ENCODE measurements around the gene MGAT3. TPM values are rescaled to one million over a fixed set of nuclear protein-coding genes. Genes with fewer than 3 reads are reported as not detected.

MGAT3 gene
- total and polyA plus RNA-seq, 2 of the 13 experiments (the other 11 are each of a cell fraction or from before 2014, with no cell fraction given): 0.11 to 0.15 TPM

DNA sequence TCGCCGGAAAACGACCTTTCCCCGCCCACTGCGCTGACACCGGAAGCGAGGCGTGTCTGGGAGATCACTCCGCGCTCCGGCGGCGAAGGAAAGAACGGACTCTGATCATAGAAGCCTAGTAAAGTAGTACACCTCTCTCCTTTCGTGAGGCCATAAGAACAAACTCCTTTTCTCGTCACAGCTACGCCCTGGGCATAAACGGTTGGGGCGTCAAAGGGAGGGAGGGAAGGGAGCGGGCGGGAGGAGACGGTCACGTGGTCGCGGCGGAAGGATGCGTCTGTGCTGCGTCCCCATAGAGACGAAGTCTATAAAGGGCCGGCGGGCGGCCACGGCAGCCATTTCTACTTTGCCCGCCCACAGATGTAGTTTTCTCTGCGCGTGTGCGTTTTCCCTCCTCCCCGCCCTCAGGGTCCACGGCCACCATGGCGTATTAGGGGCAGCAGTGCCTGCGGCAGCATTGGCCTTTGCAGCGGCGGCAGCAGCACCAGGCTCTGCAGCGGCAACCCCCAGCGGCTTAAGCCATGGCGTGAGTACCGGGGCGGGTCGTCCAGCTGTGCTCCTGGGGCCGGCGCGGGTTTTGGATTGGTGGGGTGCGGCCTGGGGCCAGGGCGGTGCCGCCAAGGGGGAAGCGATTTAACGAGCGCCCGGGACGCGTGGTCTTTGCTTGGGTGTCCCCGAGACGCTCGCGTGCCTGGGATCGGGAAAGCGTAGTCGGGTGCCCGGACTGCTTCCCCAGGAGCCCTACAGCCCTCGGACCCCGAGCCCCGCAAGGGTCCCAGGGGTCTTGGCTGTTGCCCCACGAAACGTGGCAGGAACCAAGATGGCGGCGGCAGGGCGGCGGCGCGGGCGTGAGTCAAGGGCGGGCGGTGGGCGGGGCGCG is 63.7 kb downstream of the MGAT3 start, which contains the start of gene ATF4 (continued):
- TF ChIP-seq, protein P1, sequence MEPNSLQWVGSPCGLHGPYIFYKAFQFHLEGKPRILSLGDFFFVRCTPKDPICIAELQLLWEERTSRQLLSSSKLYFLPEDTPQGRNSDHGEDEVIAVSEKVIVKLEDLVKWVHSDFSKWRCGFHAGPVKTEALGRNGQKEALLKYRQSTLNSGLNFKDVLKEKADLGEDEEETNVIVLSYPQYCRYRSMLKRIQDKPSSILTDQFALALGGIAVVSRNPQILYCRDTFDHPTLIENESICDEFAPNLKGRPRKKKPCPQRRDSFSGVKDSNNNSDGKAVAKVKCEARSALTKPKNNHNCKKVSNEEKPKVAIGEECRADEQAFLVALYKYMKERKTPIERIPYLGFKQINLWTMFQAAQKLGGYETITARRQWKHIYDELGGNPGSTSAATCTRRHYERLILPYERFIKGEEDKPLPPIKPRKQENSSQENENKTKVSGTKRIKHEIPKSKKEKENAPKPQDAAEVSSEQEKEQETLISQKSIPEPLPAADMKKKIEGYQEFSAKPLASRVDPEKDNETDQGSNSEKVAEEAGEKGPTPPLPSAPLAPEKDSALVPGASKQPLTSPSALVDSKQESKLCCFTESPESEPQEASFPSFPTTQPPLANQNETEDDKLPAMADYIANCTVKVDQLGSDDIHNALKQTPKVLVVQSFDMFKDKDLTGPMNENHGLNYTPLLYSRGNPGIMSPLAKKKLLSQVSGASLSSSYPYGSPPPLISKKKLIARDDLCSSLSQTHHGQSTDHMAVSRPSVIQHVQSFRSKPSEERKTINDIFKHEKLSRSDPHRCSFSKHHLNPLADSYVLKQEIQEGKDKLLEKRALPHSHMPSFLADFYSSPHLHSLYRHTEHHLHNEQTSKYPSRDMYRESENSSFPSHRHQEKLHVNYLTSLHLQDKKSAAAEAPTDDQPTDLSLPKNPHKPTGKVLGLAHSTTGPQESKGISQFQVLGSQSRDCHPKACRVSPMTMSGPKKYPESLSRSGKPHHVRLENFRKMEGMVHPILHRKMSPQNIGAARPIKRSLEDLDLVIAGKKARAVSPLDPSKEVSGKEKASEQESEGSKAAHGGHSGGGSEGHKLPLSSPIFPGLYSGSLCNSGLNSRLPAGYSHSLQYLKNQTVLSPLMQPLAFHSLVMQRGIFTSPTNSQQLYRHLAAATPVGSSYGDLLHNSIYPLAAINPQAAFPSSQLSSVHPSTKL (CRISPR knock-in tag; IDR thresholded peaks at IDR 0.05): peak; percentile 39; the same call in 1 of the 2 replicates
- TF ChIP-seq, protein P2, sequence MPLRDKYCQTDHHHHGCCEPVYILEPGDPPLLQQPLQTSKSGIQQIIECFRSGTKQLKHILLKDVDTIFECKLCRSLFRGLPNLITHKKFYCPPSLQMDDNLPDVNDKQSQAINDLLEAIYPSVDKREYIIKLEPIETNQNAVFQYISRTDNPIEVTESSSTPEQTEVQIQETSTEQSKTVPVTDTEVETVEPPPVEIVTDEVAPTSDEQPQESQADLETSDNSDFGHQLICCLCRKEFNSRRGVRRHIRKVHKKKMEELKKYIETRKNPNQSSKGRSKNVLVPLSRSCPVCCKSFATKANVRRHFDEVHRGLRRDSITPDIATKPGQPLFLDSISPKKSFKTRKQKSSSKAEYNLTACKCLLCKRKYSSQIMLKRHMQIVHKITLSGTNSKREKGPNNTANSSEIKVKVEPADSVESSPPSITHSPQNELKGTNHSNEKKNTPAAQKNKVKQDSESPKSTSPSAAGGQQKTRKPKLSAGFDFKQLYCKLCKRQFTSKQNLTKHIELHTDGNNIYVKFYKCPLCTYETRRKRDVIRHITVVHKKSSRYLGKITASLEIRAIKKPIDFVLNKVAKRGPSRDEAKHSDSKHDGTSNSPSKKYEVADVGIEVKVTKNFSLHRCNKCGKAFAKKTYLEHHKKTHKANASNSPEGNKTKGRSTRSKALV (CRISPR knock-in tag; IDR thresholded peaks at IDR 0.05): peak; percentile 72; the same call in 1 of the 2 replicates
- peak; percentile 69; the same call in 1 of the 2 replicates for TF ChIP-seq TEAD2 (CRISPR knock-in tag; IDR thresholded peaks at IDR 0.05)
- TF ChIP-seq DR1 (CRISPR knock-in tag; IDR thresholded peaks at IDR 0.05): peak; percentile 60
- peak; percentile 72 for TF ChIP-seq GABPA (IDR thresholded peaks at IDR 0.05; ENCODE audit: low read depth, low read length)
- peak; percentile 96 for TF ChIP-seq GABPA (CRISPR knock-in tag; IDR thresholded peaks at IDR 0.05; ENCODE audit: low read depth)
- peak; percentile 34 for TF ChIP-seq CBX1 (IDR thresholded peaks at IDR 0.05; ENCODE audit: low read depth)
- peak; percentile 63 for TF ChIP-seq ERF (CRISPR knock-in tag; IDR thresholded peaks at IDR 0.05)
- TF ChIP-seq, protein P3, sequence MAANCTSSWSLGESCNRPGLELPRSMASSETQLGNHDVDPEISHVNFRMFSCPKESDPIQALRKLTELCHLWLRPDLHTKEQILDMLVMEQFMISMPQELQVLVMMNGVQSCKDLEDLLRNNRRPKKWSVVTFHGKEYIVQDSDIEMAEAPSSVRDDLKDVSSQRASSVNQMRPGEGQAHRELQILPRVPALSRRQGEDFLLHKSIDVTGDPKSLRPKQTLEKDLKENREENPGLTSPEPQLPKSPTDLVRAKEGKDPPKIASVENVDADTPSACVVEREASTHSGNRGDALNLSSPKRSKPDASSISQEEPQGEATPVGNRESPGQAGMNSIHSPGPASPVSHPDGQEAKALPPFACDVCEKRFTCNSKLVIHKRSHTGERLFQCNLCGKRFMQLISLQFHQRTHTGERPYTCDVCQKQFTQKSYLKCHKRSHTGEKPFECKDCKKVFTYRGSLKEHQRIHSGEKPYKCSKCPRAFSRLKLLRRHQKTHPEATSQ (CRISPR knock-in tag; IDR thresholded peaks at IDR 0.05; ENCODE audit: borderline replicate concordance): no peak
- peak; percentile 99 for TF ChIP-seq AGO2 (optimal IDR thresholded peaks at IDR 0.05; ENCODE audit: low read depth, low read length)
- peak; percentile 94 for TF ChIP-seq GABPB1 (CRISPR knock-in tag; IDR thresholded peaks at IDR 0.05)
- TF ChIP-seq ZNF232 (CRISPR knock-in tag; IDR thresholded peaks at IDR 0.05; ENCODE audit: borderline replicate concordance): no peak; the same call in none of the 2 replicates
- no peak for TF ChIP-seq IKZF1 (IDR thresholded peaks at IDR 0.05)
- 0 out of 2 replicates have a peak, but pooled peaks have one; percentile 52 for TF ChIP-seq ZNF775 (CRISPR knock-in tag; IDR thresholded peaks at IDR 0.05; ENCODE audit: borderline replicate concordance)
- TF ChIP-seq ZNF468 (CRISPR knock-in tag; IDR thresholded peaks at IDR 0.05): 0 out of 2 replicates have a peak, but pooled peaks have one; percentile 40
- peak; percentile 91 for TF ChIP-seq ZNF780A (CRISPR knock-in tag; IDR thresholded peaks at IDR 0.05)
- TF ChIP-seq ARHGAP35 (CRISPR knock-in tag; IDR thresholded peaks at IDR 0.05; ENCODE audit: borderline replicate concordance): peak; percentile 97
- TF ChIP-seq MXD4 (CRISPR knock-in tag; IDR thresholded peaks at IDR 0.05): no peak; the same call in 1 of the 2 replicates
- TF ChIP-seq SRSF1 (optimal IDR thresholded peaks at IDR 0.05; ENCODE audit: low read depth, low read length): no peak
- no peak for TF ChIP-seq TCF7L2 (IDR thresholded peaks at IDR 0.05; ENCODE audit: low read depth, low read length)
- peak; percentile 87 for TF ChIP-seq KAT7 (CRISPR knock-in tag; IDR thresholded peaks at IDR 0.05; ENCODE audit: borderline replicate concordance)
- TF ChIP-seq, protein P4, sequence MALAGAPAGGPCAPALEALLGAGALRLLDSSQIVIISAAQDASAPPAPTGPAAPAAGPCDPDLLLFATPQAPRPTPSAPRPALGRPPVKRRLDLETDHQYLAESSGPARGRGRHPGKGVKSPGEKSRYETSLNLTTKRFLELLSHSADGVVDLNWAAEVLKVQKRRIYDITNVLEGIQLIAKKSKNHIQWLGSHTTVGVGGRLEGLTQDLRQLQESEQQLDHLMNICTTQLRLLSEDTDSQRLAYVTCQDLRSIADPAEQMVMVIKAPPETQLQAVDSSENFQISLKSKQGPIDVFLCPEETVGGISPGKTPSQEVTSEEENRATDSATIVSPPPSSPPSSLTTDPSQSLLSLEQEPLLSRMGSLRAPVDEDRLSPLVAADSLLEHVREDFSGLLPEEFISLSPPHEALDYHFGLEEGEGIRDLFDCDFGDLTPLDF (CRISPR knock-in tag; IDR thresholded peaks at IDR 0.05): 0 out of 2 replicates have a peak, but pooled peaks have one; percentile 14
